ENCODE data around the gene CYP1A2.

GRCh38 chr15:74783072-74783807, 34.6 kb downstream of the CYP1A2 start:
- TF ChIP-seq CTCF (IDR thresholded peaks at IDR 0.05; ENCODE audit: insufficient read depth, low read length, poor library complexity, severe bottlenecking) (no peak), EZH2phosphoT487 (conservative IDR thresholded peaks at IDR 0.05; ENCODE audit: low read length) (no peak)

All from SU-DHL-6 (cell line).